GM12801 (cell line): ENCODE results near the gene POLR2A.

ENCODE experiments used
- TF ChIP-seq, protein P1 (sequence below): IDR thresholded peaks from one replicate; pipeline ENCODE4 v1.5.1; 2011; ENCODE audit warnings: control low read depth; ENCODE audit not compliant: insufficient read length; ENCODE audit errors: extremely low read depth

The POLR2A gene

DNA sequence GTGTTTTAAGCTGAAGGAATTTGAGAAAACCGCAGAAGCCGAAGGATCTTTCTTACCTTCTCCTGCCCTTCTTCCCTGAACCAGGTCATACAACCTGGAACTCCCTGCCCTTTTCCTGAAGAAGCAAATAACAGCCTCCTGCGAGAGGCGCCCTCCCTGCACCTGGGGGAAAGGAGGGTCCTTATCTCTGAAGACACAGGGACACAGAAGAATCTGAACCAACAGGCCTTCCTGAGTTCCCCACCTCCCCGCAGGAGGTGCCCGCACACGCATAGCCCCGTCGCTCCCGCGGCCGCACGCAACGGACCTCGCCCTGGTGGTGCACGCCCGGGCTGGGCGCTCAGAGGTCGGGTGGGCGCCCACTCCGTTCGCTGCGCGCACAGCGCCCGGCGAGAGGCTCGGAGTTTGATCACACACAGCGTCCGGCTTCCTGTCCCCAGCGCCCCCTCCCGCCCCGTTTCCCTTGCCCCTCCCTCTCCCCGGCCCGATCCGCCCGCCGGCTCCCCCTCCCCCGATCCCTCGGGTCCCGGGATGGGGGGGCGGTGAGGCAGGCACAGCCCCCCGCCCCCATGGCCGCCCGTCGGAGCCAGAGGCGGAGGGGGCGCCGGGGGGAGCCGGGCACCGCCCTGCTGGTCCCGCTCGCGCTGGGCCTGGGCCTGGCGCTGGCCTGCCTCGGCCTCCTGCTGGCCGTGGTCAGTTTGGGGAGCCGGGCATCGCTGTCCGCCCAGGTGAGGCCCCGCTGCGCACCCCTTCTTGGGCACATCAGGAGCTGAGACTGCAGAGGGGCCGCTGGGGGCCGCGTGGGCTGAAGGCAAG lies 64.6 kb downstream of the POLR2A start, which contains the start of gene TNFSF12:
Gene TNFSF12 (plus strand): TSS at position 474 of the 816 bp plus-strand sequence. CDS start 96 bp downstream, at position 570.
- TF ChIP-seq, protein P1, sequence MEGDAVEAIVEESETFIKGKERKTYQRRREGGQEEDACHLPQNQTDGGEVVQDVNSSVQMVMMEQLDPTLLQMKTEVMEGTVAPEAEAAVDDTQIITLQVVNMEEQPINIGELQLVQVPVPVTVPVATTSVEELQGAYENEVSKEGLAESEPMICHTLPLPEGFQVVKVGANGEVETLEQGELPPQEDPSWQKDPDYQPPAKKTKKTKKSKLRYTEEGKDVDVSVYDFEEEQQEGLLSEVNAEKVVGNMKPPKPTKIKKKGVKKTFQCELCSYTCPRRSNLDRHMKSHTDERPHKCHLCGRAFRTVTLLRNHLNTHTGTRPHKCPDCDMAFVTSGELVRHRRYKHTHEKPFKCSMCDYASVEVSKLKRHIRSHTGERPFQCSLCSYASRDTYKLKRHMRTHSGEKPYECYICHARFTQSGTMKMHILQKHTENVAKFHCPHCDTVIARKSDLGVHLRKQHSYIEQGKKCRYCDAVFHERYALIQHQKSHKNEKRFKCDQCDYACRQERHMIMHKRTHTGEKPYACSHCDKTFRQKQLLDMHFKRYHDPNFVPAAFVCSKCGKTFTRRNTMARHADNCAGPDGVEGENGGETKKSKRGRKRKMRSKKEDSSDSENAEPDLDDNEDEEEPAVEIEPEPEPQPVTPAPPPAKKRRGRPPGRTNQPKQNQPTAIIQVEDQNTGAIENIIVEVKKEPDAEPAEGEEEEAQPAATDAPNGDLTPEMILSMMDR = no peak
